OCI-LY3 (cell line): ENCODE data around the gene AOAH.

ENCODE experiments used
- EZH2phosphoT487 ChIP-seq: fragments of 200-600 bp; shearing (Covaris generic); IDR thresholded peaks from 2 replicates; pipeline ENCODE4 v1.6.1; 2018; ENCODE audit warnings: antibody characterized with exemption, mixed run types, low read depth
- TF ChIP-seq, protein P1 (sequence below): fragments of 200-600, 300-600 bp; sonication (generic); IDR thresholded peaks from 2 replicates; pipeline ENCODE4 v1.5.1; 2014; ENCODE audit warnings: antibody characterized with exemption, low read length, low read depth

DNA sequence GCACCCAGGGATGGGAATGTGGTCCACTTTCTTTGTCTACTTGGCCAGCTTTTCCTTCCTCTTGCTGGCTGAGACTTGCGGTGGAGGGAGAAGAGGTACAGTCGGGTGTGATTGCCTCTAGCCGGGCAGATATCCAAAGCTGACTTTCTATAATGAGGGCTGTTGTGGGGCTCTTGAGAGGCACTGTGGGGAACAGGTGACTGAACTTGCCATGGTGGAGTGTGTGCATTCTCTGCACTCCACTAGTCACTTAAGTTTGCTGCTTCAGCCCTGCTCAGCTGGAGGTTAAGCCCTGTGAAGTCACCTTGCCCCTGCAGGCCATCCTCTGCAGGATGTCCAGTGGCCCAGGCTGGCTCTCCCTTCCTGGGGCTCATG, 116.6 kb downstream of the AOAH start:
- TF ChIP-seq, protein P1, sequence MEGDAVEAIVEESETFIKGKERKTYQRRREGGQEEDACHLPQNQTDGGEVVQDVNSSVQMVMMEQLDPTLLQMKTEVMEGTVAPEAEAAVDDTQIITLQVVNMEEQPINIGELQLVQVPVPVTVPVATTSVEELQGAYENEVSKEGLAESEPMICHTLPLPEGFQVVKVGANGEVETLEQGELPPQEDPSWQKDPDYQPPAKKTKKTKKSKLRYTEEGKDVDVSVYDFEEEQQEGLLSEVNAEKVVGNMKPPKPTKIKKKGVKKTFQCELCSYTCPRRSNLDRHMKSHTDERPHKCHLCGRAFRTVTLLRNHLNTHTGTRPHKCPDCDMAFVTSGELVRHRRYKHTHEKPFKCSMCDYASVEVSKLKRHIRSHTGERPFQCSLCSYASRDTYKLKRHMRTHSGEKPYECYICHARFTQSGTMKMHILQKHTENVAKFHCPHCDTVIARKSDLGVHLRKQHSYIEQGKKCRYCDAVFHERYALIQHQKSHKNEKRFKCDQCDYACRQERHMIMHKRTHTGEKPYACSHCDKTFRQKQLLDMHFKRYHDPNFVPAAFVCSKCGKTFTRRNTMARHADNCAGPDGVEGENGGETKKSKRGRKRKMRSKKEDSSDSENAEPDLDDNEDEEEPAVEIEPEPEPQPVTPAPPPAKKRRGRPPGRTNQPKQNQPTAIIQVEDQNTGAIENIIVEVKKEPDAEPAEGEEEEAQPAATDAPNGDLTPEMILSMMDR: no peak
- TF ChIP-seq EZH2phosphoT487: no peak
